HG02798 (cell line): Measurements from ENCODE around the gene HYCC1.
A peak's percentile ranks its signal among the peaks of the same experiment; 100 is the strongest.
"Not testable (repeated sequence)": the region's sequence is repeated elsewhere in the genome, so short reads cannot be mapped to it uniquely, and the experiment has no call there.

ENCODE experiments used
- ATAC-seq: cut with Tn5 transposase; IDR thresholded peaks from one replicate; pipeline ENCODE4 v1.9.1; 2021; ENCODE audit warnings: mild to moderate bottlenecking; ENCODE audit not compliant: unreplicated experiment, poor library complexity

The HYCC1 gene

DNA sequence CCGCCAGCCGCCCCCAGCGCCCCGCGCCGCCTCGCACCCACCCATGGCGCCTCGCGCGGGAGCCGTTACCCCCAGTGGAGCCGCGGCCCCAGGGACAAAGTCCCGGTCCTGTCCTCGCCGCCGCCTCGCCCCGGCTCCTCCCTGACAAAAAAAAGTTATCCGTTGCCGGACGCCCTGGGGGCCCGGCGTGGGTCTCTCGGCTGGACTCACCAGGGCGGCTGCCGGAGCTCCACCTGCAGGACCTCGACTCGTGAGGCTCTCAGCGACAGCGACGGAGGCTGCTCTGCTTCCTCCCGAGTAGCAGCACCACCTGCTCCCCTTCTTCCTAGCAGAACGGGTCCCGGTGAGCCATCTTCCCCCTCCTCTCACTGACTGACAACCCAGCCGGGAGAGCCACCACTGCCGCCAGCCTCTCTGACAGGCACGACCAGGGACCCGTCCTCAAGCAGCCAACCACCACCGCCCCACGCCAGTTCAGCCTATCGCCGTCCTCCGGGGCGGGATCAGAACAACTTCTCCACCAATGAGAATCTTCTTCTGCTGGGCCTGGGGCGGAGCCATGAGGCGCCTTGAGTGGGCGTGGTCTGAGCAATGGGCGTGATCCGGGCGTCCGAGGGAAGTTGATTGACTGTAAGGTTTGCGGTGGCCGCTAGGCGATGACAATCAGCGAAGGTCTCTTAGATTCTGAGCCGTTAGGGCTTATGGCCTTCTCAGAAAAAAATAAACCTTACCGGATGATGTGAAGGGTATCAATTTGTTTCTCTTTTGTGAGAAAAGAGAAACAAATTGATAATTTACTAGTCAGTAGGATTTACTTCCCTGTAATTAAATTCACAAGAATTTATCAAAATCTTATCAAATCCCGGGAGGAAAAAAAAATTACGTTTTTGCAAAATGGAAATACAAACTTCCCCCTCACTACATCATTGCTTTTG is at the start of gene HYCC1:
Gene HYCC1 (minus strand): TSS at position 416 of the 935 bp plus-strand sequence. CDS start 23,019 bp downstream, outside the sequence.
- peak; percentile 97 for ATAC-seq

DNA sequence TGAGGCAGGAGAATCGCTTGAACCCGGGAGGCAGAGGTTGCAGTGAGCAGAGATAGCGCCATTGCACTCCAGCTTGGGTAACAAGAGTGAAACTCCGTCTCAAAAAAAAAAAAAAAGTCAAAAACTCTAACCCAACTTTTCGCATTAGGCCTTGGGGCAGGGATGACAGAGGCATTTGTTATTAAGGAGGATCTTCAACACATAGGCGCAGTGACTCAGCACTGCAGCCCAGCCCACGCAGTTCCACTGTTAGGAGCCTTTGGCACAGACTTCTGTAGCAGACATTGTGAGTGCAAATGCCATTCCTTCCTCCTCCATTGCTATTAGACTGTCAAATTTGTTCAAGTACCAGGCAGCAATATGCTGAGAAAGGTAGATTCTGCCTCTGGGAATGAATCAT is 48.5 kb upstream of the HYCC1 start:
- ATAC-seq, result no peak

DNA sequence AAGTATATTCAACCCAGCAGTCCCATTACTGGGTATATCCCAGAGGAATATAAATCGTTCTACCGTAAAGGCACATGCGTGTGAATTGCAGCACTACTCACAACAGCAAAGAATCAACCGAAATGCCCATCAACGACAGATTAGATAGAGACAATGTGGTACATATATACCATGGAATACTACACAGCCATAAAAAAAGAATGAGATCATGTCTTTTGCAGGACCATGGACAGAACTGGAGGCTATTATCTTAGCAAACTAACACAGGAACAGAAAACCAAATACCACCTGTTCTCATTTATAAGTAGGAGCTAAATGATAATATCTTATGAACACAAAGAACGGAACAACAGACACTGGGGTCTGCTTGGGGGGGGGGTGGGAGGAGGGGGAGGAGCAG is 47.4 kb upstream of the HYCC1 start:
- no peak for ATAC-seq

DNA sequence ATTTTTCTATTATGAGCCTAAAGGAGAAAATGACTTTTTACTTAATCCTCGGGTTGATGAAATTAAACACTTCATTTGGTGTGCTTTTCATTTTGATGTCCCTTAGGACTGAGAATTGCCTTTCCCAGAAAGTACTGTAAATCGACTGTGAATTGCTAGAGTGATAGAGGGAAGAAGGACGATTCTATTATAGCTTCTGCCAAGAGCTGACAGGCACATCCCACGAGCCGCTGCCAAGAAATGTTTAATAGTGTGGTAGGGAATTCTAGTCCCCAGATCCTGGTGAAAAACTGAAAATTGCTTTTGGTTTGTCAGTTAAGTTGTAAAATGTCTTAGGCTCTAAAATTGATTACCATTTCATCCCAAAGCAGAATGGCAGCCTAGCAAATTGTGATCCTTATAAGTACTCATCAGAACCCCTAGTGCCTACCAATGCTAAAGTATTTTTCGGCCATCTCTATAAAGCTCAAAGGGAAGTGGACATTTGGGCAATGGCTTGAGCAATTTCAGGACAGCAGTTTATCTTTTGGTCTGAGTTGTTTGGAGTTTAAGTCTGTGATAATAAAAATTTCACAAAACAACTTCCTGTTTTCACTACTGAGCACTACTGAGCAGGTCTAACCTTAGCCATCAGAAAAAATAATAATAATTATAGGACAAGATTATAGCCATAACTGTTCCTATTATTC is 44.6 kb upstream of the HYCC1 start:
- ATAC-seq, result no peak

DNA sequence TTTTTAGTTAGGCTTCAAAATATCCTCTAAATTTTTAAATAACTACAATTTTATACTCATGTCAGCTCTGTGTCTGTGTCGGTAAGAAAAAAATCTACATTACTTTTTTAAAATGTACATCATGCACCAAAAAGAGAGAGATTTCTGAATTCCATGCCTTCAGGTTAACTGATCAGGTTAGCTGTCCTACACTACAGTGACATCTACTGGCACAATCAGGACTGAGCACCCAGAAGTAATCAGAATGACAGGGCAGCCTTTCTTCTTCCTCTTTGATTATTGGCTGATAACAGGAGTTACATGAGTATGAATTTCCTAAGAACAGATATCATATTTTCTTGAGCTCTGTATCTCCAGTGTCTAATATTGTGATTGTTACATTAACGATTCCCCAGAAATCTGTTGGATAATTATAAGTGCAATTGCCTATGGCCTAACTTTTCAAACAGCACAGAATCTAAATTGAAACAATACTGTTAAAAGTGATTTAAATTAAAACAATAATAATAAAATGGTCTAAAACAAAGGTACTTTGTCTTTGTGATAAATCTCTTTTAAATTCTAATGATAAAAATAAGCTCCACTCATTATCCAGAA is 41.8 kb upstream of the HYCC1 start:
- peak; percentile 81 for ATAC-seq

DNA sequence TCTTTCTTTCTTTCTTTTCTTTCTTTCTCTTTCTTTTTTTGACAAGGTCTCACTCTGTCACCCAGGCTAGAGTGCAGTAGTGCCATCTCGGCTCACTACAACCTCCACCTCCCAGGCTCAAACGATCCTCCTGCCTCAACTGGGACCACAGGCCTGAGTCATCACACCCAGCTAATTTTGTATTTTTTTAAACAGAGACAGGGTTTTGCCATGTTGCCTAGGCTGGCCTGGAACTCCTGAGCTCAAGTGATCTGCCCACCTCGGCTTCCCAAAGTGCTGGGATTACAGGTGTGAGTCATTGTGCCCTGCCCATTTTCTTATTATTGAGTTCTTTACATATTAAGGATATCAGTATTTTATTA is 37.2 kb upstream of the HYCC1 start:
- not testable (repeated sequence) for ATAC-seq

DNA sequence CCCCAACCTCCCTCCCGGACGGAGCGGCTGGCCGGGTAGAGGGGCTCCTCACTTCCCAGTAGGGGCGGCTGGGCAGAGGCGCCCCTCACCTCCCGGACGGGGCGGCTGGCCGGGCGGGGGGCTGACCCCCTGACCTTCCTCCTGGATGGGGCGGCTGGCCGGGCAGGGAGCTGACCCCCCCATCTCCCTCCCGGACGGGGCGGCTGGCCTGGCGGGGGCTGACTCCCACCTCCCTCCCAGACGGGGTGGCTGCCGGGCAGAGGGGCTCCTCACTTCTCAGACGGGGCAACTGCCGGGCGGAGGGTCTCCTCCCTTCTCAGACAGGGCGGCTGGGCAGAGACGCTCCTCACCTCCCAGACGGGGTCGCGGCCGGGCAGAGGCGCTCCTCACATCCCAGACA is 32.4 kb upstream of the HYCC1 start:
- not testable (repeated sequence) for ATAC-seq

DNA sequence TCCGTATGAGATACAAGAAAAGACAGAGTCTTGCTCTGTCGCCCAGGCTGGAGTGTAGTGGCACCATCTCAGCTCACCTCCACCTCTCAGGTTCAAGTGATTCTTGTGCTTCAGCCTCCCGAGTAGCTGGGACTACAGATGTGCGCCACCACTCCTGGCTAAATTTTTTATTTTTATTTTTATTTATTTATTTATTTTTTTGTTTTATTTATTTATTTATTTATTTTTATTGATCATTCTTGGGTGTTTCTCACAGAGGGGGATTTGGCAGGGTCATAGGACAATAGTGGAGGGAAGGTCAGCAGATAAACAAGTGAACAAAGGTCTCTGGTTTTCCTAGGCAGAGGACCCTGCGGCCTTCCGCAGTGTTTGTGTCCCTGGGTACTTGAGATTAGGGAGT is 31.2 kb upstream of the HYCC1 start:
- not testable (repeated sequence) for ATAC-seq

DNA sequence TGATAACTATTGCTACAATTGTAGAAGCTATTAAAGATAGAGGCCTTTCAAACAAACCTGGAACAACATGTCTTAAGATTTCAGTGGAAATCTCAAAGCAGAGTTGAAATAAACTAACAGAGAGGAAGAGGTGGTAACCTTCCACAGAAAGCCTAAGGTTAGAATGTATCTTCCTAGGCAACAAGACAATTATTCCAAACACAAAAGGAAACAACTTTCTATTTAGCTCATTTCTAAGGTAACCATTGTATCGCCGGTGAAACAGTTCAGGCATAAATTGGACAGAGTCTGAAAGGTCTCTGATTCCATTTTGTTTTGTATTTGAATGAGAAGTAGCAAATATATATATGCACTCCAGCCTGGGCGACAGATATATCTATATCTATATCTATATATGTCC is 30.7 kb upstream of the HYCC1 start:
- ATAC-seq, result no peak

DNA sequence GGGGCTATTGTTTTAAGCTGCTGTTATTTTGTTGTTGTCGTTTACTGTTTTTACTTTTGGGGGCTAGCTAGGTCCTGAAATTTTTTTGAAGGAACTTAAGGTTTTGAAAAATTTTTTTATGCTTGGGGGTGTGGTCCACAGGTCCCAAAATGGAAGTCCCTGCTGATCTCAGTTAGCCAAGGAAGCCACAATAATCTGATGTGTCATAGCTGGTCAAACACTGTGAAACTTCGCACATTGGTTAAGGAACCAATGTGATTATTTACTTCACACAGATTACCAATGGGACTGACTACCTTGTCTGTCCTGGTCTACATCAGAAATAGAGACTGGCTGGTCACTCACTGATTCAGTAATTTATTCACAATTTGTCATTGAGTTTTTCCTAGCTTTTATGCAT is 29.5 kb upstream of the HYCC1 start:
- ATAC-seq, result no peak

DNA sequence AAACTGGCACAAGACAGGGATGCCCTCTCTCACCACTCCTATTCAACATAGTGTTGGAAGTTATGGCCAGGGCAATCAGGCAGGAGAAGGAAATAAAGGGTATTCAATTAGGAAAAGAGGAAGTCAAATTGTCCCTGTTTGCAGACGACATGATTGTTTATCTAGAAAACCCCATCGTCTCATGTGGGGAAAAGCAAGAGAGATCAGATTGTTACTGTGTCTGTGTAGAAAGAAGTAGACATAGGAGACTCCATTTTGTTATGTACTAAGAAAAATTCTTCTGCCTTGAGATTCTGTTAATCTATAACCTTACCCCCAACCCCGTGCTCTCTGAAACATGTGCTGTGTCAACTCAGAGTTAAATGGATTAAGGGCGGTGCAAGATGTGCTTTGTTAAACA is 25.7 kb upstream of the HYCC1 start:
- ATAC-seq, result not testable (repeated sequence)

DNA sequence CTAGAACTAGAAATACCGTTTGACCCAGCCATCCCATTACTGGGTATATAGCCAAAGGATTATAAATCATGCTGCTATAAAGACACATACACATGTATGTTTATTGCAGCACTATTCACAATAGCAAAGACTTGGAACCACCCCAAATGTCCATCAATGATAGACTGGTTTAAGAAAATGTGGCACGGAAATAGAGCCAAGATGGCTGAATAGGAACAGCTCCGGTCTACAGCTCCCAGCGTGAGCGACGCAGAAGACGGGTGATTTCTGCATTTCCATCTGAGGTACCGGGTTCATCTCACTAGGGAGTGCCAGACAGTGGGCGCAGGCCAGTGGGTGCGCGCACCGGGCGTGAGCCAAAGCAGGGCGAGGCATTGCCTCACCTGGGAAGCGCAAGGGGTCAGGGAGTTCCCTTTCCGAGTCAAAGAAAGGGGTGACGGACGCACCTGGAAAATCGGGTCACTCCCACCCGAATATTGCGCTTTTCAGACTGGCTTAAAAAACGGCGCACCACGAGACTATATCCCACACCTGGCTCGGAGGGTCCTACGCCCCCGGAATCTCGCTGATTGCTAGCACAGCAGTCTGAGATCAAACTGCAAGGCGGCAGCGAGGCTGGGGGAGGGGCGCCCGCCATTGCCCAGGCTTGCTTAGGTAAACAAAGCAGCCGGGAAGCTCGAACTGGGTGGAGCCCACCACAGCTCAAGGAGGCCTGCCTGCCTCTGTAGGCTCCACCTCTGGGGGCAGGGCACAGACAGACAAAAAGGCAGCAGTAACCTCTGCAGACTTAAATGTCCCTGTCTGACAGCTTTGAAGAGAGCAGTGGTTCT is 21.8 kb upstream of the HYCC1 start:
- ATAC-seq, result not testable (repeated sequence)

DNA sequence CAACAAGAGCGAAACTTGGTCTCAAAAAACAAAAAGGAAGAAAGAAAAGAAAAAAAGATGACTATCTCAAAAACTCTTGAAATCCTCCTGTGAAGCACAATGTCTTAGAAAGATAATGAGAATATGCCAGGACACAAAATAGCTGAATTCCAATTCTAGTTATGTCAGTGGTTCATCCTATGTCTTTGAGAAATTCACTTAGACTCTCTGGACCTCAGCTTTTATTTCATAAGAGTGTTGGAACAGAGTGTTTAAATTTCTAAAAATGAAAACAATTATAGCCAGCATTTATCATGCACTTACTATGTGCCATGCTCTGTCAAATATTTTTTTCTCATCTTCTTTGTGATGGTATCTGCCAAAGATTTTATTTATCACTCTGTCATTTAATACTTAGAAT is 13.3 kb upstream of the HYCC1 start:
- ATAC-seq, result no peak

DNA sequence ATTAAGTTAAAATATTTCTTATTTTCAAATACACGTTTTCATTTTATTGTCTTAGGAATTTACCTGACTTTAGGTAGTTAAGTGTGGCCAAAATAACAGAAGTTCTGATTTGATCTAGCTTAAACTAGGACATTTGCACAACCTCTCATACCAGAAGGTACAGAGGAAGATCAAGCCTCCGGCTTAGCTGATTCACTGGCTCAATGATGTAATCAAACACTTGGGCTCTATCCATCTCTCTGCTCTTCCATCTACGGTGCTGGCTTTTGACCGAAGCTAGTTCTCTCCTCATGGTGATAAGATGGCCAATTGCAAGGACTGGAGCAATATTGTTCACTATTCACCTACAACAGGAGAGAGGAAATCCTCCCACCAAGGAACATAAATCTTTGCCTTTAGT is 12.2 kb upstream of the HYCC1 start:
- ATAC-seq, result no peak

DNA sequence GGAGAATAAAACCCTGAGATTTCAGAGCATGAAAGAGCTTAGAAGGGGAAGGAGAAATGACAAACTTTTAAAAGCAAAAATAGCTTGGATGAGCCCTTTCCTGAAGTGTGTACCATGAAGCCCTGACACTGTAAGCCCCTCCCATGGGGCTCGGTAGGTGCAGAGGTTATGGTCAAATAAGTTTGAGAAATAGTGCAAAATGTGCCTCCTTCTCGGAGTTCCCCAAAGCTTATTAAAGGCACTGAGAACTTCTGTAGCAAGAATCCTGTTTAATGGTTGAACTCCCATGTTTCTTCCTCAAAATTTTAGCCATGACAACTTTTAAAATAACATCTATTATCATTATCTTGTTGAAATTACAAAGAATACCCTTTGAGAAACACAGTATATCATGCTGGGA is 10.5 kb upstream of the HYCC1 start:
- ATAC-seq, result no peak

DNA sequence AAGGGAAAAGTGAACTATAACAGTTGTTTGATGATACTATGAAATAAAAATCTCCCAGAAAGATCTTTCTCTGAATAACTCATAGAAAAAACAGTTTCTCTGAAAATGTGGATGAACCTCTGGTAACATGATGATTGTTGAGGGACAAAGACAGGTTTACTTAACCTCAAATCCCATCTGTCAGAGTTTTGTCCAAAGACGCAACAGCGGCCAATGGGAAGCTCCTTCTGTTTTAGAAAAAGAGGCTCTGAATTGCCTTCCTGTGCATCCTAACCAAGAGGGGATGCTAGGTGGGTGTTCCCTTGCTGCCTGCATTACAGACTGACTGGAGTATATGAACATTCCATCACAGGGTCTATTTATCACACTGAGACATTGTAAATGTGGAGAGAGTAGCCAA is 8.9 kb upstream of the HYCC1 start:
- ATAC-seq, result no peak

DNA sequence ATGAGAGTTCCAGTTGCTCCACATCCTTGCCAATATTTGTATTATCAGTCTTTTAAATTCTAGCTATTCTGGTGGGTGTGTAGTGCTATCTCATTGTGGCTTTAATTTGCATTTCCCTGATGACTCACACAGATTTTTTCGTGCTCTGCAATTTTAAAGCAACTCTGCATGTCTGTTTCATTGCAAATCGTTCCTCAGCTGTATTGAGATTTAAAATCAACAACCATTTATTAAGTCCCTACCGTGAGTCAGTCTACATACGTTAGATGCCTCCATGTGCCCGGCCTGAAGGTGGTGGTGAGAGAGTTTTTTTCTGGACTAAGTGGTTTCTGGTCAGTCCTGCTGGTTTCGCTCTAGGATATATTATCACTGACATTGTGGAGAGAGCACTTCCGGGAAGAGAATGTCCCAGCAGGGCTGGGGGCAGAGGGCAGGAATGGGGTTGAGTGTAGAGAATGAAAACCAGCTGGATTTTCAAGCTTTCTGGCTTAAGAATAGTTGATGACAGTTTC is 8.4 kb upstream of the HYCC1 start:
- no peak for ATAC-seq

DNA sequence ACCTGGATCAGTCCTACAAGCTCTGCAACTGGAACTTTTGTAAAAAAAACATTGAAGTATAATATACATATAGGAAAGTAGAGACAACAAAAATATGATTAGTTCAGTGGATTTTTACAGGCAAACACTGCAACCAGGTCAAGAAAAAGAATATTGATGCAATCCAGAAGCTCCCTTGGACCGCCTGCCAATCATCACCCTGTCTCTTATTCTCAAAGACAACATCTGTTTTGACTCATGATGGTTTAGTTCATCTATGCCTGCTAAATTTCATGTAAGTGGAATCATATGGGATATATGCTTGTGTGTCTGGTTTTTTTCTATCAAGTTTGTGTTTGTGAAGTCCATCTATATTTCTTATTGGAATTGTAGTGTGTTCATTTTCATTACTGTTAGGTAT is 7.7 kb upstream of the HYCC1 start:
- no peak for ATAC-seq

DNA sequence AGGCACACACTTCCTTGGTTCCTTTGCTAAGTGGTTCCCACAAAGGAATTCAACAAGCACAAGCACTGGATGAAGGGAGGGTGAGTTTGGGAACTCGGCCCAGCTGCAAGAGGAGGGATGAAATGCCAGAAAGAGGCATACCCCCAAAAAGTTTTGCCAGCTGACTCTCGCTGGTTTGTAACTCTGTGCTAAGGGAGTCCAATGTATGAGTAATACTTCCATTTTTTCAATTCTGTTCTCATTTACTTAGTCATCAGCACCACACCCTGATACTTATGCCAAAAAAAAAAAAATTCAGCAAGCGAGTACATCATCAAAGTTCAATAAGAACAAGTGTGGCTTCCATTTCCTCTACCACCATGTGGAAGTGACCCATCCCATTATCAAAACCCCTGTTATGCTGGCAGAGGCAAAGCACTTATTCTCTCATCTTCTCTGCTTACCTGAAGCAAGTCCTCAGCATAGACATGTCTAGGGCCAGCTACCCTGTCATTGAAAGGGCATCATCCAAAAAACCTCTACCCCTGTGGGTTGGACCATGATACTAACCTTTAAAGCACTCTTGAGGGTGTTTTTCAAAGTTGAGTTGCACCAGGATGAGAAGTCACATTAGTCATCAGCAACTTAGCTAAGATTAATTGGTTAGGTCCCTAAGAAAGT is 6.9 kb upstream of the HYCC1 start:
- ATAC-seq, result no peak

DNA sequence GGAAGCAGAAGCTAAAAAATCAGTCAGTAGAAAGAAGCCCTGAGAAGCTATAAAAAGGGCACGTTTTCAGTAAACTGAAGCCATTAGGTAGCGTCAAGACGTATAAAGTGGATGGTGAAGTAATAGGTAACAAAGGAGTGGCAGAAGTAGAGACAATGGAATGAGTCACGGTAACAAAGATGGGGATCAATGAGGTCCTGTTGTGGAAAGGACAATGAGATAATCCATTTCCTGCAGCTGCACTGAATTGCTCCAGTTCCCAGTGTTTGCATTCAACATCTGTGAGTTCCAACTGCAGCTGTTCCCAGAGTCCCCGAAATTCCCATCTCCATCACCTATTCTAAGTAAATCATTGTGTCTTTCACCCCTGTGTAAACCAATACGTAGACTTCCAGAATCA is 4.8 kb upstream of the HYCC1 start:
- no peak for ATAC-seq
